Liver (tissue), 3 donors: Measurements from ENCODE around the gene KTN1.

Source experiments
- EGR1 ChIP-seq, 2 donors: IDR thresholded peaks; 2 replicates each; pipeline ENCODE4 v1.6.1; 2016 to 2018; ENCODE audit warnings: antibody characterized with exemption in 2 of 2, low read depth in 2 of 2
- FOXA2 ChIP-seq: IDR thresholded peaks from 2 replicates; pipeline ENCODE4 v1.6.1; 2016; ENCODE audit warnings: antibody characterized with exemption
- GABPA ChIP-seq, 2 donors: IDR thresholded peaks in 1 of 2; conservative IDR thresholded peaks in 1 of 2; 2 replicates each; pipeline ENCODE4 v1.6.1; 2016; ENCODE audit warnings: antibody characterized with exemption in 2 of 2, mild to moderate bottlenecking in 1 of 2, moderate library complexity in 1 of 2
- HNF4G ChIP-seq: IDR thresholded peaks from 2 replicates; pipeline ENCODE4 v1.6.1; 2016; ENCODE audit warnings: antibody characterized with exemption
- JUND ChIP-seq, 2 donors: IDR thresholded peaks; 2 replicates each; pipeline ENCODE4 v1.6.1; 2016; ENCODE audit warnings: antibody characterized with exemption in 2 of 2
- RAD21 ChIP-seq, 2 donors: IDR thresholded peaks; 2 replicates each; pipeline ENCODE4 v1.6.1; 2016; ENCODE audit warnings: antibody characterized with exemption in 2 of 2, mild to moderate bottlenecking in 2 of 2
- RXRA ChIP-seq, 2 donors: IDR thresholded peaks; 2 replicates each; pipeline ENCODE4 v1.6.1; 2017 to 2018; ENCODE audit warnings: antibody characterized with exemption in 2 of 2, mild to moderate bottlenecking in 1 of 2
- SP1 ChIP-seq: IDR thresholded peaks from 2 replicates; pipeline ENCODE4 v1.6.1; 2018; ENCODE audit warnings: antibody characterized with exemption, mild to moderate bottlenecking
- TAF1 ChIP-seq: conservative IDR thresholded peaks from 2 replicates; pipeline ENCODE4 v1.6.1; 2016; ENCODE audit warnings: antibody characterized with exemption, mild to moderate bottlenecking
- TF ChIP-seq, protein P1 (sequence below): fragments of 150-350 bp; IDR thresholded peaks from 2 replicates; pipeline ENCODE4 v1.5.1; 2017; ENCODE audit warnings: improper control_type of control experiment, low read depth, low read length; ENCODE audit not compliant: missing input control
- TF ChIP-seq, protein P2 (sequence below): IDR thresholded peaks from 2 replicates; pipeline ENCODE4 v1.6.1; 2016; ENCODE audit warnings: antibody characterized with exemption
- TF ChIP-seq, protein P3 (sequence below): IDR thresholded peaks from 2 replicates; pipeline ENCODE4 v1.6.1; 2016; ENCODE audit warnings: antibody characterized with exemption, mild to moderate bottlenecking
- TF ChIP-seq, protein P4 (sequence below): IDR thresholded peaks from 2 replicates; pipeline ENCODE4 v1.6.1; 2016; ENCODE audit warnings: antibody characterized with exemption
- donor health status: healthy.
- donor health status: healthy.

DNA sequence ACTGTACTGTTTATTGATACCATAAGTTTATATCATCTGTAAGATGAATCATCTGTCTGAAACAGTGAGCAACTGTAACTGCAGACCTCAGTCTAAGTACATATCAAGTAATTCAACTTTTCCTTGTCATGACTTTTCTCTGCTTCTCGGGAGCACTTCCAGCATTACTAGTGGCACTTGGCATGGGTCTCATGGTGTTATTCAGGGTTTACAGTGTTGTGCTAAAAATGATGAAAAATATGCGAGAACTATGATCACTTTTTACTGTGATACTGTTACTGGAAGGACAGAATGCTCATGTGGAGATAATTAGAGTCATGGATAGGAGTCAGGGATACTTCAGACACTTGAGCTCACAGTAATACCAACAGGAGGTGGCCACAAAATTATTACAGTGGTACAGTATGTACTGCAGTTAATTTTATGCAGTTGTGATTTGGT, 8.3 kb downstream of the KTN1 start:
- no peak for TF ChIP-seq RAD21 (IDR thresholded peaks at IDR 0.05)
- no peak for TF ChIP-seq TAF1
- TF ChIP-seq, protein P1, sequence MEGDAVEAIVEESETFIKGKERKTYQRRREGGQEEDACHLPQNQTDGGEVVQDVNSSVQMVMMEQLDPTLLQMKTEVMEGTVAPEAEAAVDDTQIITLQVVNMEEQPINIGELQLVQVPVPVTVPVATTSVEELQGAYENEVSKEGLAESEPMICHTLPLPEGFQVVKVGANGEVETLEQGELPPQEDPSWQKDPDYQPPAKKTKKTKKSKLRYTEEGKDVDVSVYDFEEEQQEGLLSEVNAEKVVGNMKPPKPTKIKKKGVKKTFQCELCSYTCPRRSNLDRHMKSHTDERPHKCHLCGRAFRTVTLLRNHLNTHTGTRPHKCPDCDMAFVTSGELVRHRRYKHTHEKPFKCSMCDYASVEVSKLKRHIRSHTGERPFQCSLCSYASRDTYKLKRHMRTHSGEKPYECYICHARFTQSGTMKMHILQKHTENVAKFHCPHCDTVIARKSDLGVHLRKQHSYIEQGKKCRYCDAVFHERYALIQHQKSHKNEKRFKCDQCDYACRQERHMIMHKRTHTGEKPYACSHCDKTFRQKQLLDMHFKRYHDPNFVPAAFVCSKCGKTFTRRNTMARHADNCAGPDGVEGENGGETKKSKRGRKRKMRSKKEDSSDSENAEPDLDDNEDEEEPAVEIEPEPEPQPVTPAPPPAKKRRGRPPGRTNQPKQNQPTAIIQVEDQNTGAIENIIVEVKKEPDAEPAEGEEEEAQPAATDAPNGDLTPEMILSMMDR, result no peak
- TF ChIP-seq, protein P2, sequence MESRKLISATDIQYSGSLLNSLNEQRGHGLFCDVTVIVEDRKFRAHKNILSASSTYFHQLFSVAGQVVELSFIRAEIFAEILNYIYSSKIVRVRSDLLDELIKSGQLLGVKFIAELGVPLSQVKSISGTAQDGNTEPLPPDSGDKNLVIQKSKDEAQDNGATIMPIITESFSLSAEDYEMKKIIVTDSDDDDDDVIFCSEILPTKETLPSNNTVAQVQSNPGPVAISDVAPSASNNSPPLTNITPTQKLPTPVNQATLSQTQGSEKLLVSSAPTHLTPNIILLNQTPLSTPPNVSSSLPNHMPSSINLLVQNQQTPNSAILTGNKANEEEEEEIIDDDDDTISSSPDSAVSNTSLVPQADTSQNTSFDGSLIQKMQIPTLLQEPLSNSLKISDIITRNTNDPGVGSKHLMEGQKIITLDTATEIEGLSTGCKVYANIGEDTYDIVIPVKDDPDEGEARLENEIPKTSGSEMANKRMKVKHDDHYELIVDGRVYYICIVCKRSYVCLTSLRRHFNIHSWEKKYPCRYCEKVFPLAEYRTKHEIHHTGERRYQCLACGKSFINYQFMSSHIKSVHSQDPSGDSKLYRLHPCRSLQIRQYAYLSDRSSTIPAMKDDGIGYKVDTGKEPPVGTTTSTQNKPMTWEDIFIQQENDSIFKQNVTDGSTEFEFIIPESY, result no peak
- TF ChIP-seq SP1, result no peak
- TF ChIP-seq, protein P3, sequence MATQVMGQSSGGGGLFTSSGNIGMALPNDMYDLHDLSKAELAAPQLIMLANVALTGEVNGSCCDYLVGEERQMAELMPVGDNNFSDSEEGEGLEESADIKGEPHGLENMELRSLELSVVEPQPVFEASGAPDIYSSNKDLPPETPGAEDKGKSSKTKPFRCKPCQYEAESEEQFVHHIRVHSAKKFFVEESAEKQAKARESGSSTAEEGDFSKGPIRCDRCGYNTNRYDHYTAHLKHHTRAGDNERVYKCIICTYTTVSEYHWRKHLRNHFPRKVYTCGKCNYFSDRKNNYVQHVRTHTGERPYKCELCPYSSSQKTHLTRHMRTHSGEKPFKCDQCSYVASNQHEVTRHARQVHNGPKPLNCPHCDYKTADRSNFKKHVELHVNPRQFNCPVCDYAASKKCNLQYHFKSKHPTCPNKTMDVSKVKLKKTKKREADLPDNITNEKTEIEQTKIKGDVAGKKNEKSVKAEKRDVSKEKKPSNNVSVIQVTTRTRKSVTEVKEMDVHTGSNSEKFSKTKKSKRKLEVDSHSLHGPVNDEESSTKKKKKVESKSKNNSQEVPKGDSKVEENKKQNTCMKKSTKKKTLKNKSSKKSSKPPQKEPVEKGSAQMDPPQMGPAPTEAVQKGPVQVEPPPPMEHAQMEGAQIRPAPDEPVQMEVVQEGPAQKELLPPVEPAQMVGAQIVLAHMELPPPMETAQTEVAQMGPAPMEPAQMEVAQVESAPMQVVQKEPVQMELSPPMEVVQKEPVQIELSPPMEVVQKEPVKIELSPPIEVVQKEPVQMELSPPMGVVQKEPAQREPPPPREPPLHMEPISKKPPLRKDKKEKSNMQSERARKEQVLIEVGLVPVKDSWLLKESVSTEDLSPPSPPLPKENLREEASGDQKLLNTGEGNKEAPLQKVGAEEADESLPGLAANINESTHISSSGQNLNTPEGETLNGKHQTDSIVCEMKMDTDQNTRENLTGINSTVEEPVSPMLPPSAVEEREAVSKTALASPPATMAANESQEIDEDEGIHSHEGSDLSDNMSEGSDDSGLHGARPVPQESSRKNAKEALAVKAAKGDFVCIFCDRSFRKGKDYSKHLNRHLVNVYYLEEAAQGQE, result no peak
- TF ChIP-seq, protein P4, sequence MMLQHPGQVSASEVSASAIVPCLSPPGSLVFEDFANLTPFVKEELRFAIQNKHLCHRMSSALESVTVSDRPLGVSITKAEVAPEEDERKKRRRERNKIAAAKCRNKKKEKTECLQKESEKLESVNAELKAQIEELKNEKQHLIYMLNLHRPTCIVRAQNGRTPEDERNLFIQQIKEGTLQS, result no peak
- no peak for TF ChIP-seq GABPA (IDR thresholded peaks at IDR 0.05 in 1 of 2, conservative IDR thresholded peaks at IDR 0.05 in 1 of 2)
- TF ChIP-seq FOXA2, result no peak
- no peak for TF ChIP-seq JUND (IDR thresholded peaks at IDR 0.05)
- TF ChIP-seq RXRA (IDR thresholded peaks at IDR 0.05), result no peak
- no peak for TF ChIP-seq HNF4G
- TF ChIP-seq EGR1 (IDR thresholded peaks at IDR 0.05; ENCODE audit: low read depth in 2 of 2), result no peak
